Stromal cell of bone marrow (primary cell): ENCODE data around the gene TNPO1.
A peak's percentile ranks its signal among the peaks of the same experiment; 100 is the strongest.
"Not testable (repeated sequence)": the region's sequence is repeated elsewhere in the genome, so short reads cannot be mapped to it uniquely, and the experiment has no call there.

Experiments used
- DNase-seq: peaks from one replicate; pipeline ENCODE4 v3.0.0-alpha.2; 2012; ENCODE audit warnings: low read depth

Gene TNPO1

DNA sequence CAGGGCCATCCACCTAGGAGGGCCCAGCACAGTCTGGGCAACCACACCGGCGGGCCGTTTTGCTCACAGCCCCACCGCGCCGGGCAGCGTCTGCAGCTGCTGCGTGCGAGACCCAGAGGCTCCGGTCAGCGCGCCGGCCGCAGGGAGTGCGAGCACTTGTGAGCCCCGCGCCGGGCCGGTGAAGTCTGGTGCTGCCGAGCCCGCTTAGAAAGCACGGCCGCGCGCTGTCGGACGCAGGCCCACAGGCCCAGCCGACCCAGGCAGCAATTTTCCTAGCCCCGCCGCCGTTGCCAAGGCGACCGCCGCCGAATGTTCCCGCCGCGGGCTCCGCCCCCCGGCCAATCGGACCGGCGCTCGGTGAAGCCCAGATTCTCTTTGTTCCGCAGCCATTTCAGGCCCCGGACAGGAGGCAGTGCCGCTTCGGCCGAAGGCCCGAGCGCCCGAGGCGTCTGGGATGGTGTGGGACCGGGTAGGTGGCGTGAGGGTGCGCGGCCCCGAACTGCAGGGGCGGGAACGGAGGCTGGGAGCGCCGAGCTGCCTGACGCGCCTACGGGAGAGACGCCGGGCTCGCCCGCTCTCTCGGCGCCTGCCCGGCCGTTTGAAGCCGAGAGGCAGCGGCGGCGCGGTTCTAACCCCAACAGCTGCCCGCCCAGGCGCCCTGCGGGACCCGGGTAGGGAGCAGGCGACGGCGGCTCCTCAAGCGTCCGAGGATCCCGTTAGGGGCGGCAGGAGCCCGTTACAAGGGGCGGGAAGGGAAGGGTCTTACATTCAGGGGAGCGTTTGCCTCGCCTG, at the start of gene TNPO1:
TNPO1 (plus strand) TSS at position 378 of the 792 bp plus-strand sequence; CDS start at position 455, 77 bp downstream.
- peak; percentile 88 for DNase-seq

- DNase-seq, result no peak
Observed at GRCh38 chr5:72767289-72768010, 49.0 kb upstream of the TNPO1 start.

DNA sequence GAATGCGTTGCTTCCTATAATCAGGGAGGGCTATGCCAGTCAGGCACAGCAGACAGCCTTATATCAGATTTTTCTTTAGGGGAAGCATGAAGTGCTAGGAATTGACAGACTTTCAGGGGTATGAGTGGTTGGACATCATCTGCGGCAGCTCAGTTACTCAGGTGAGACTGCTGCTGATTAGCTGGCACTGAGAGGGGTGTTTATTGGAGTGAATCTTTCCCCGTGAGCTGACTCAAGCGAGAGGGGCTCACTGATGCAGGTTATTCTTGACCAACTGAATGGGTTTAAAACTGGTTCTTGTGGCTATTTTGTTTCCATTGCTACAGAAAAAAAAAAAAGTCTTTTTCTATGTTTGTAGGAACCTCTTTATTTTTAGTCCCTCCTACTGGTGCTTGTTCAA, 46.2 kb upstream of the TNPO1 start:
- DNase-seq, result no peak

- no peak for DNase-seq
Observed at GRCh38 chr5:72776684-72777083, 39.8 kb upstream of the TNPO1 start.

- DNase-seq, result no peak
Observed at GRCh38 chr5:72779520-72779919, 36.9 kb upstream of the TNPO1 start.

- no peak for DNase-seq
Observed at GRCh38 chr5:72783354-72783753, 33.1 kb upstream of the TNPO1 start.

DNA sequence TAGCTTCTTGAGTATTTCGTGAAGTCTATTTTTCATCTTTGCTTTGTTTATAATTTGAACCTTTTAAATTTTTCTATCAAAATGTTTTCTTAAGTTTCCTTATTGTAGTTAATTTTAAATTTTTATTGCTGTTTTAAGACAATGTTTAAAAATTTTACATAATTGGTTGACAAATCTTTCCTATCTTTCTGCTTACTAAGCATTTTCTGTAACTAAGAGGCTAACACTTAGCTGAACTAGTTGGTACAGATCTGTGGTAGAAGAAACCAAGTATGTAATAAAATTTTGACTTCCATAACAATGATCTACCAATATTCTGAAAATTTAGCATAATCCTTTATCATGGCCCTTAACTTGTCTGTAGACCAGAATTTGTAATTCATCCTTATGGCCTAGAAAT, 32.3 kb upstream of the TNPO1 start:
- DNase-seq, result no peak

- no peak for DNase-seq
Observed at GRCh38 chr5:72785801-72786200, 30.7 kb upstream of the TNPO1 start.

DNA sequence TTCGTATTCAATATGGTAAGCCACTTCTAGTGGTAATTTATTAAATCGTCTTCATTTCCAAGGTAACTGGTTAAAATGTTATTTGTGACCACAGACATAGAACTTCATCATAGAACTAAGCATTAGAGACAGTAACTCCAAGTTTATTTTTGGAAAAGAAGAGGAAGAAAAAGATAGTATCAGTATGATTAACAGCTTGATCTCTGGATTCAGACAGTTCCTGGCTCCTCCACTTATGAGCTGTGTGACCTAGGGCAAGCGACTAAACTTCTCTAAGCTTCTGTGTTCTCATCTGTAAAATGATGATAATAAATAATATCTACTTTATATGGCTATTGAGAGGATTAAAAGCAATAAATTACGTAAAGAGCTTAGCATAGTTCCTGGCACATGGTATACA, 29.8 kb upstream of the TNPO1 start:
- DNase-seq, result no peak

- peak; percentile 9 for DNase-seq
Observed at GRCh38 chr5:72788866-72789505, 27.5 kb upstream of the TNPO1 start.

- DNase-seq, result peak; percentile 19
Observed at GRCh38 chr5:72790186-72790585, 26.3 kb upstream of the TNPO1 start.

GRCh38 chr5:72792662-72793061, 23.8 kb upstream of the TNPO1 start:
- not testable (repeated sequence) for DNase-seq

GRCh38 chr5:72796001-72796400, 20.5 kb upstream of the TNPO1 start:
- DNase-seq, result no peak

- no peak for DNase-seq
Observed at GRCh38 chr5:72799721-72800120, 16.7 kb upstream of the TNPO1 start.

GRCh38 chr5:72808637-72809036, 7.8 kb upstream of the TNPO1 start:
- DNase-seq, result not testable (repeated sequence)

DNA sequence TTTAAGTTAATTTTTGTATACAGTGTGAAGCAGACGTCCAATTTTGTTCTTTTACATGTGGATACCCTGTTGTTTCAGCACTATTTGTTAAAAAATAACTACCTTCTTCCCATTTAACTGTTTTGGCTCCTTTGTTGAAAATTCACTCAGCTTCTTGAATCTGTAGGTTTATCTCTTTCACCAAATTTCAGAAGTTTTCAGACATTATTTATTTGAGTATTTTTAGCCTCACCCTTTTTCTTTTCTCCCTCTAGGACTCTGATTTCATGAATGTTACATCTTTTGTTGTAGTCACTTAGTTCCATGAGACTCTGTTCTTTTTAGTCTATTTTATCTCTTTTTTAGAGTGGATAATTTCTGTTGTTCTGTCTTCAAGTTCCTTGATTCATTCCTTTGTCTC, 4.6 kb upstream of the TNPO1 start:
- DNase-seq, result no peak

GRCh38 chr5:72812488-72812887, 4.0 kb upstream of the TNPO1 start:
- DNase-seq, result no peak

- no peak for DNase-seq
Observed at GRCh38 chr5:72814104-72814503, 2.4 kb upstream of the TNPO1 start.

- no peak for DNase-seq
Observed at GRCh38 chr5:72814864-72815263, 1.6 kb upstream of the TNPO1 start.

- DNase-seq, result no peak
Observed at GRCh38 chr5:72815580-72816283, 729 bp upstream of the TNPO1 start.

GRCh38 chr5:72817076-72817481, 618 bp downstream of the TNPO1 start:
- peak; percentile 31 for DNase-seq

DNA sequence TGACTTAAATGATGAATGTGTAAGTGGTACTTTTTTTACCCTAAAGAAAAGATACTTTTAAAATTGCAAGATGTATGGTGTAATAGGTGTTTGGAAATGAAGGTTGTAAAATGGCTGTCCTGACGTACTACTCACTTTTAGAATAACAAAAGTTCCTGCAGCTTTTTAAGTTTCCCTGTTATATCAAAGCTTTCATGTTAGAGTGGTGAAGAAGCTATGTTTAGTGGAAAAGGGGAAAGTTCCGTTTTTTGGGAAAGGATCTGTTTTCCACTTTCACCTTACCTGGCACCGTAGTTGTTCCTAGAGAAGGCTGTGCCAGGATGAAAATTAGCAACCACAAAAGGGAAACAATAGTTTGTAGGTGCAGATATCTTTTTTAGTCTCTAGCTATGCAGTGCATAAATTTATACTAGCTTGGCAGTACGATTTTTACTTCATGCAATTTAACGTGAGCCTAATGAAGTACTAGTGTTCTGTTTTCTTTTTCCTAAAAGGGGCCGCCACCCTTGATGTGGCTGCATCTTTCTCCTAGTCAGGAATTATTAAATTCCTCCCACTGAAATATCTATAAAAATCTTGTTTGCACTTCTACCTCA, 1.3 kb downstream of the TNPO1 start:
- no peak for DNase-seq
